Omental fat pad (tissue), 4 donors: Measurements from ENCODE around the gene RTF1. TPM values are rescaled to one million over a fixed set of nuclear protein-coding genes. Genes with fewer than 3 reads are reported as not detected.
"Not testable (repeated sequence)": the region's sequence is repeated elsewhere in the genome, so short reads cannot be mapped to it uniquely, and the experiment has no call there.

Source experiments
- ATAC-seq: fragments of 150-250 bp; one replicate; pipeline ENCODE4 v1.9.1; 2016; ENCODE audit warnings: mild to moderate bottlenecking, moderate library complexity; ENCODE audit not compliant: low FRiP score
- DNase-seq: peaks from one replicate; pipeline ENCODE4 v3.0.0-alpha.2; 2019; ENCODE audit warnings: low spot score
- CTCF ChIP-seq, 3 donors: fragments of 450-650 bp; IDR thresholded peaks; one replicate each; pipeline ENCODE4 v1.5.1; 2016 to 2017; ENCODE audit warnings: antibody characterized with exemption in 3 of 3, mild to moderate bottlenecking in 3 of 3, moderate library complexity in 2 of 3
- total RNA-seq, 4 donors: library from RNA; depleted of rRNA; stranded (reverse); fragments of >200 nt; gene quantifications; one replicate each; pipeline ENCODE4 v1.1.0, GENCODE V29; 2016

RTF1 gene
- total RNA-seq, 4 donors from 2014 or later = 18.1 to 39.7 (median 25.8) TPM

- DNase-seq = no peak
- ATAC-seq = no peak
- no peak for TF ChIP-seq CTCF (IDR thresholded peaks at IDR 0.05)
Measured at GRCh38 chr15:41437448-41437847, 20.6 kb downstream of the RTF1 start.

- no peak for ATAC-seq
- DNase-seq = no peak
- TF ChIP-seq CTCF (IDR thresholded peaks at IDR 0.05) = no peak
Measured at GRCh38 chr15:41438206-41438605, 21.3 kb downstream of the RTF1 start.

GRCh38 chr15:41438745-41439144 lies 21.9 kb downstream of the RTF1 start:
- not testable (repeated sequence) for ATAC-seq, DNase-seq

GRCh38 chr15:41443275-41443674 lies 26.4 kb downstream of the RTF1 start:
- ATAC-seq = no peak
- no peak for DNase-seq

GRCh38 chr15:41445399-41445798 lies 28.5 kb downstream of the RTF1 start:
- ATAC-seq (no peak), DNase-seq (no peak)
- no peak for TF ChIP-seq CTCF (IDR thresholded peaks at IDR 0.05)

More at GRCh38 chr15:41443275-41443674, 26.4 kb downstream of the RTF1 start:
- TF ChIP-seq CTCF (IDR thresholded peaks at IDR 0.05) = no peak

- ATAC-seq = no peak
- no peak for TF ChIP-seq CTCF (IDR thresholded peaks at IDR 0.05)
- DNase-seq = no peak
Measured at GRCh38 chr15:41462084-41462795, 45.3 kb downstream of the RTF1 start.

GRCh38 chr15:41464889-41465580 lies 48.1 kb downstream of the RTF1 start:
- ATAC-seq = no peak
- TF ChIP-seq CTCF (IDR thresholded peaks at IDR 0.05) = no peak

More at GRCh38 chr15:41464889-41465580, 48.1 kb downstream of the RTF1 start:
- DNase-seq = no peak
